Common myeloid progenitor, CD34-positive (primary cell): Measurements from ENCODE around the gene SMARCC1.

Source experiments
- CTCF ChIA-PET: fragments of 350-600 bp; sonication (Branson Sonifier 250); formaldehyde crosslinking; loops from one replicate; lab custom pipeline; 2021; ENCODE audit warnings: antibody characterized with exemption; lab: Charles Lee
- POLR2A ChIA-PET: fragments of 350-600 bp; sonication (Branson Sonifier 250); formaldehyde crosslinking; loops from one replicate; lab custom pipeline; 2021; ENCODE audit warnings: antibody characterized with exemption; lab: Charles Lee
- DNase-seq, 3 donors: peaks; one replicate each; pipeline versions ENCODE4 v3.0.0 to v3.0.0-alpha.2; 2013
- H3K27ac ChIP-seq, 2 experiments: 1 replicate in 1 of 2; 2 replicates in 1 of 2; pipeline ENCODE4 v1.7.0; 2013; ENCODE audit warnings: inconsistent platforms in 2 of 2, low read length in 2 of 2, mild to moderate bottlenecking in 2 of 2, low read depth in 1 of 2, moderate library complexity in 1 of 2; ENCODE audit not compliant: severe bottlenecking in 2 of 2, insufficient read depth in 1 of 2, poor library complexity in 1 of 2
- H3K27me3 ChIP-seq, 5 experiments: replicated peaks in 2 of 5; 1 replicate in 3 of 5; 2 replicates in 2 of 5; pipeline versions ENCODE4 v1.6.1 to v1.7.0; 2013; ENCODE audit warnings: low read length in 4 of 5, mild to moderate bottlenecking in 2 of 5, moderate library complexity in 2 of 5, inconsistent platforms in 1 of 5; ENCODE audit not compliant: insufficient read depth in 5 of 5, control insufficient read depth in 4 of 5
- H3K36me3 ChIP-seq, 4 experiments: 1 replicate in 2 of 4; 2 replicates in 2 of 4; pipeline versions ENCODE4 v1.6.1 to v1.7.0; 2013; ENCODE audit warnings: low read length in 3 of 4, control low read depth in 1 of 4, mild to moderate bottlenecking in 1 of 4; ENCODE audit not compliant: control insufficient read depth in 4 of 4, insufficient read depth in 4 of 4
- H3K4me1 ChIP-seq, 4 experiments: 1 replicate in 3 of 4; 2 replicates in 1 of 4; pipeline versions ENCODE4 v1.6.1 to v1.7.1; 2013; ENCODE audit warnings: low read length in 3 of 4, mild to moderate bottlenecking in 3 of 4, control low read depth in 1 of 4, inconsistent platforms in 1 of 4, moderate library complexity in 1 of 4; ENCODE audit not compliant: control insufficient read depth in 4 of 4, insufficient read depth in 4 of 4; ENCODE audit errors: control extremely low read depth in 1 of 4
- H3K4me3 ChIP-seq, 7 experiments: 1 replicate in 4 of 7; 2 replicates in 3 of 7; pipeline versions ENCODE4 v1.5.1 to v1.7.0; 2013; ENCODE audit warnings: mild to moderate bottlenecking in 7 of 7, low read length in 6 of 7, moderate library complexity in 6 of 7, inconsistent platforms in 2 of 7, low read depth in 2 of 7, control low read depth in 1 of 7; ENCODE audit not compliant: insufficient read depth in 4 of 7, control insufficient read depth in 1 of 7; ENCODE audit errors: extremely low read depth in 1 of 7
- H3K9me3 ChIP-seq, 5 experiments: 1 replicate in 4 of 5; 2 replicates in 1 of 5; pipeline versions ENCODE4 v1.6.1 to v1.7.1; 2013; ENCODE audit warnings: low read length in 4 of 5, mild to moderate bottlenecking in 2 of 5, inconsistent platforms in 1 of 5, low read depth in 1 of 5, moderate library complexity in 1 of 5; ENCODE audit not compliant: control insufficient read depth in 4 of 5, insufficient read depth in 2 of 5; ENCODE audit errors: control extremely low read depth in 1 of 5
- WGBS: methylation state at CpG from one replicate; pipeline ENCODE4 v1.1.5; 2013; ENCODE audit not compliant: insufficient coverage; 5-methylcytosine and 5-hydroxymethylcytosine counted together

Gene SMARCC1

GRCh38 chr3:47804577-47804976, 22.9 kb upstream of the SMARCC1 start:
- POLR2A ChIA-PET: no interaction called here
- no peak overlapping the region for H3K27ac ChIP-seq
- H3K27me3 ChIP-seq: no peaks in the 10 kb centered on the region
- CTCF ChIA-PET: interaction anchor here (0.7 to 1.4 kb wide), 4 partner anchors 9 to 33 kb away, joined by 3 to 6 read pairs (median 4); no protein-coding TSS in a partner anchor
- no peak for DNase-seq
- peaks cover 3 to 10% (median 7%) of the 10 kb centered on the region in 4 experiments for H3K36me3 ChIP-seq
- H3K4me1 ChIP-seq: peaks cover 4 to 22% (median 15%) of the 10 kb centered on the region in 4 experiments
- H3K9me3 ChIP-seq: no peaks in the 10 kb centered on the region
- 100% methylated on average over 1 of the region's 1 CpG for WGBS
- no peak overlapping the region for H3K4me3 ChIP-seq

GRCh38 chr3:47803480-47804025, 21.9 kb upstream of the SMARCC1 start:
- DNase-seq: peak in 1 of 3 donors; percentile 48
- Histone ChIP-seq H3K27me3 (no peaks in the 10 kb centered on the region), H3K4me1 (peaks cover 4 to 22% (median 15%) of the 10 kb centered on the region in 4 experiments), H3K4me3 (peak overlapping the region; percentile 82 to 96 (median 92)), H3K9me3 (no peaks in the 10 kb centered on the region), H3K27ac (peak overlapping the region; percentile 79 to 90), H3K36me3 (peaks cover 2 to 8% (median 2%) of the 10 kb centered on the region in 4 experiments)
- 0% methylated on average over 13 of the region's 20 CpGs for WGBS
- ChIA-PET CTCF (interaction anchor here (0.7 kb wide), 1 partner anchor 21 kb away, joined by 3 read pairs; no protein-coding TSS in a partner anchor), POLR2A (no interaction called here)

- H3K4me1 ChIP-seq: peaks cover 4 to 22% (median 15%) of the 10 kb centered on the region in 4 experiments
- WGBS: 0% methylated on average over 85 of the region's 90 CpGs
- peak within 1 kb of the TSS; percentile 82 to 96 (median 92) for H3K4me3 ChIP-seq
- no peaks in the 10 kb centered on the region for H3K9me3 ChIP-seq
- DNase-seq: peak; percentile 82 to 94 (median 88)
- POLR2A ChIA-PET: no interaction called here
- H3K27ac ChIP-seq: peak within 1 kb of the TSS; percentile 79 to 90
- peaks cover 2 to 4% (median 2%) of the 10 kb centered on the region in 4 experiments for H3K36me3 ChIP-seq
- CTCF ChIA-PET: interaction anchor here (0.7 to 1.0 kb wide), 3 partner anchors 24 to 381 kb away, joined by 3 read pairs; no protein-coding TSS in a partner anchor
- no peaks in the 10 kb centered on the region for H3K27me3 ChIP-seq
Measured at GRCh38 chr3:47802734-47803479, 21.2 kb upstream of the SMARCC1 start, which contains the start of gene DHX30. TSS of gene DHX30 (plus strand) at chr3:47803138. CDS start at chr3:47810684, 7,546 bp downstream.

GRCh38 chr3:47799733-47800132, 18.0 kb upstream of the SMARCC1 start:
- ChIA-PET CTCF (interaction anchor here (3.0 to 3.4 kb wide), 2 partner anchors 10 to 278 kb away, joined by 10 to 14 read pairs; no protein-coding TSS in a partner anchor), POLR2A (no interaction called here)
- Histone ChIP-seq H3K9me3 (no peaks in the 10 kb centered on the region), H3K4me3 (no peak overlapping the region), H3K27me3 (no peaks in the 10 kb centered on the region), H3K36me3 (no peaks in the 10 kb centered on the region), H3K4me1 (peaks cover 4 to 21% (median 15%) of the 10 kb centered on the region in 4 experiments), H3K27ac (no peak overlapping the region)
- 100% methylated on average over 2 of the region's 4 CpGs for WGBS
- peak; percentile 10 to 19 (median 14) for DNase-seq

- Histone ChIP-seq H3K36me3 (no peaks in the 10 kb centered on the region), H3K27ac (no peak overlapping the region), H3K4me1 (no peaks in the 10 kb centered on the region), H3K9me3 (peaks cover 0 to 3% (median 0%) of the 10 kb centered on the region in 5 experiments), H3K27me3 (no peaks in the 10 kb centered on the region), H3K4me3 (no peak overlapping the region)
- ChIA-PET CTCF (no interaction called here), POLR2A (interaction anchor here (0.6 kb wide), 1 partner anchor 403 kb away, joined by 3 read pairs; no protein-coding TSS in a partner anchor)
- WGBS: 92% methylated on average over 4 of the region's 4 CpGs
- DNase-seq: no peak
Measured at GRCh38 chr3:47794544-47794943, 12.9 kb upstream of the SMARCC1 start.

GRCh38 chr3:47792699-47793098, 11.0 kb upstream of the SMARCC1 start:
- Histone ChIP-seq H3K27ac (no peak overlapping the region), H3K36me3 (no peaks in the 10 kb centered on the region), H3K27me3 (no peaks in the 10 kb centered on the region), H3K4me1 (peaks cover 0 to 2% (median 0%) of the 10 kb centered on the region in 4 experiments), H3K9me3 (peaks cover 0 to 3% (median 0%) of the 10 kb centered on the region in 5 experiments), H3K4me3 (no peak overlapping the region)
- ChIA-PET POLR2A (no interaction called here), CTCF (no interaction called here)
- no CpG with 5 or more reads among the region's 2 CpGs for WGBS
- DNase-seq: no peak
